T-helper 1 cell treated with Interleukin-12 subunit alpha and Interleukin-12 subunit beta and Interleukin-4 antibody, amounts not matched to agents 30 μg/mL and 1 μg/mL, for 36 hours (primary cell): ENCODE results near the gene TBC1D24.

Source experiments
- H3K27ac Mint-ChIP-seq: one replicate; pipeline ENCODE4 v1.8.0; 2021; ENCODE audit warnings: mild to moderate bottlenecking, mixed read lengths
- H3K27me3 Mint-ChIP-seq: one replicate; pipeline ENCODE4 v1.8.0; 2021; ENCODE audit warnings: low read depth, mixed read lengths
- H3K36me3 Mint-ChIP-seq: one replicate; pipeline ENCODE4 v1.8.0; 2021; ENCODE audit warnings: low read depth, mixed read lengths
- H3K4me1 Mint-ChIP-seq: one replicate; pipeline ENCODE4 v1.8.0; 2021; ENCODE audit warnings: low read depth, mixed read lengths
- H3K4me3 Mint-ChIP-seq: one replicate; pipeline ENCODE4 v1.8.0; 2021; ENCODE audit warnings: mild to moderate bottlenecking, moderate library complexity, mixed read lengths
- H3K9me3 Mint-ChIP-seq: one replicate; pipeline ENCODE4 v1.8.0; 2021; ENCODE audit warnings: mixed read lengths

Gene TBC1D24

DNA sequence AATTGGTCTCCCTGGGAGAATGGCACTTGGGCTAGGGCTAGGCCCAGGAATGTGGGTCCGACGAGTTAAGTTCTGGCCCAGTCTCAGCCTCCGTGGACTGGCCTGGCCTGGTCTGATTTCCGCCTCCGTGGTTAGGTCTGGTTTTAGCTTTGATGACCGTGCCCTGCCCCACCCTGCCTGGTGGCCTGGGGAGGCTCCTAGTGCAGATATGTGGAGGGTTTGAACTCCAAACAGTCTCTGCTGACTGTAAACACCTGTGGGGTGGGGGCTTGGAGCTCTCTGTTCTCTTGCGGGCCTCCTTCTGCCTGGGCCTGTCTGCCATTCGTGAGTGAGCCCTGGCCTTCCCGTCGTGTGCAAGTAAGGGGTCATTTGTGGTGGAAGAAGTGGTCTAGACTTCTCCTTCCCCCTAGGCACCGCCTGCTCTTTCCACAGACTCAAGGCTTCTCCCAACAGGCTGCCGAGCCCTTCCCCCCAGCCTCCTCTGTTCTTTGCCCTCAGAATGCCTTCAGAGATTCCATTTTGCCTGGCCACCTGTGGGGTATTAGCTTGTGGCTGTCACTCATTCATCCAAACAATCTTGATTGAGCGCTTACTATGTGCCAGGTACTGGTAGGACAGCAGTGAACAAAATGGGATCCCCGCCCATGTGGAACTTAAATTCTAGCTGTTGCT, 40.4 kb downstream of the TBC1D24 start:
- Mint-ChIP-seq H3K36me3 (peaks cover 9% of the 10 kb centered on the region), H3K4me3 (peak overlapping the region; percentile 87), H3K4me1 (peaks cover 49% of the 10 kb centered on the region), H3K27ac (peak overlapping the region; percentile 89), H3K27me3 (peaks cover 4% of the 10 kb centered on the region), H3K9me3 (no peaks in the 10 kb centered on the region)

DNA sequence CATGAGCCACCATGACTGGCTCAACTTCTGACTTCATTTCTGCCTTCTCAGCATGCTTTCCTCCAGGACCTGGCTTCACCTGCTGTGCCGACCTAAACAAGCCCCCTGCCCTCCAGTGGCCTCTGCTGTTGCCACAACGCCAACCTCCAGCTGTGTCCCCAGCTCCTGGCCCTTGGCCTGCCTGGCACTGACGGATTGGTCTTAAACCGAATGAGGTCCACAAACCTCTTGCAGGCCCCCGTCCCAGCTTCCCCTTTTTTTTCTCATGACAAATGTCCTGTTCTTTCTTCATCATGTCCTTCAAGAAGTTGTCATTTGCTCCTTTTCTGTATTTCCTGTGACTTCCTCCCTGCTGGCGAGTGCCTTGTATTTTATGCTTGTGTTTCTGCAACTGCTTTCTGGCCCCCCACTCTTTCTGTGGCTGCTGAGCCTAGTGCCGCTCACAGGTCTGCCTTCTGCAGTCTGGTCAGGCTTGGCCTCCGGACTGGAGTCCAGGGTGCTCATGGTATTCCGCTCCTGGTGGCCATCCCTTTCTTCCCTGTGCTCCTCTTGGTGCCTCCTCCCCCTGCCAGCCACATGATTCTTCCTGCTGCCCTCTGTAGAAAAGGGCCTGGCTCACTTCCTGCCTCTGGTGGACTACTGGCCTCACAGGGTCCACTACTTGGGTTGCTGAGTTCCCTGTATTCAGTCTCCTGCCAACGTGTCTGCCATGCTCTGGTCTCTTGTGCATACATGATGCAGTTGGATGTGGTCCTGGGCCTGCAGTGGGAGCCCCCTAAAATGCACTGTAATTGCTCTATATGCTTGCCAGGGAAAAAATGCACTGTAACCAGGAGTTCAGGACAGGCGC, 41.7 kb downstream of the TBC1D24 start:
- Mint-ChIP-seq H3K4me3 (peak overlapping the region; percentile 87), H3K9me3 (no peaks in the 10 kb centered on the region), H3K4me1 (peaks cover 55% of the 10 kb centered on the region), H3K27ac (peak overlapping the region; percentile 68), H3K27me3 (peaks cover 4% of the 10 kb centered on the region), H3K36me3 (peaks cover 9% of the 10 kb centered on the region)

DNA sequence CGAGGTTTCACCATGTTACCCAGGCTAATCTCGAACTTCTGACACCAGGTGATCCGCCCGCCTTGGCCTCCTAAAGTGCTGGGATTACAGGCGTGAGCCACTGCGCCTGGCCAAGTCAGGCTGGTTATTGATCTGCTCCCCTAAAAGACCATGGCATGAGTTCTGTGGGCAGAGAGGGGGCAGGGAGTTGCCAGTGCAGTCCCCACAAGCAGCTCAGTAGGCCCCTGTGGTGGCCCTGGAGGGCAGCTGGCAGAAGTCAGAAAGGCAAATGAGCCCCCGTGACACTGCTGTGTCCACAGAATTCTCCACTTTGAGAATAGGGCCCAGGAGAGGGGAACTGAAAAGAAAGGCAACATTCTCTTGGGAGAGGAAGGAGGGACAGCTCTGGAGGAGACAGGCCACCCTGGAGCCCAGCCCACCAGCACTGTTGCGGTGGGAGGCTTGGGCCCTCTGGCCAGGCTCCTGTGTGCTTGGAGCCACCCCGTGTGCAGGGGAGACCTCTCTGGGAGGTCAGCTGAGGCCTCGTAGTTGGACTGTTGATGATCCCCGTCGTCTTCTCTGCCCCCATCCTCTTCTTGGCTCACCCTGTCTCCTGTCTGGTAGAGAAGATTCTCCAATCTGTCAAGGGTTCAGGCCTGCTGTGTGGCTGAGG, 43.2 kb downstream of the TBC1D24 start:
- H3K27ac Mint-ChIP-seq: peak overlapping the region; percentile 14
- no peaks in the 10 kb centered on the region for H3K9me3 Mint-ChIP-seq
- H3K4me3 Mint-ChIP-seq: no peak overlapping the region
- H3K36me3 Mint-ChIP-seq: peaks cover 9% of the 10 kb centered on the region
- no peaks in the 10 kb centered on the region for H3K27me3 Mint-ChIP-seq
- H3K4me1 Mint-ChIP-seq: peaks cover 45% of the 10 kb centered on the region

DNA sequence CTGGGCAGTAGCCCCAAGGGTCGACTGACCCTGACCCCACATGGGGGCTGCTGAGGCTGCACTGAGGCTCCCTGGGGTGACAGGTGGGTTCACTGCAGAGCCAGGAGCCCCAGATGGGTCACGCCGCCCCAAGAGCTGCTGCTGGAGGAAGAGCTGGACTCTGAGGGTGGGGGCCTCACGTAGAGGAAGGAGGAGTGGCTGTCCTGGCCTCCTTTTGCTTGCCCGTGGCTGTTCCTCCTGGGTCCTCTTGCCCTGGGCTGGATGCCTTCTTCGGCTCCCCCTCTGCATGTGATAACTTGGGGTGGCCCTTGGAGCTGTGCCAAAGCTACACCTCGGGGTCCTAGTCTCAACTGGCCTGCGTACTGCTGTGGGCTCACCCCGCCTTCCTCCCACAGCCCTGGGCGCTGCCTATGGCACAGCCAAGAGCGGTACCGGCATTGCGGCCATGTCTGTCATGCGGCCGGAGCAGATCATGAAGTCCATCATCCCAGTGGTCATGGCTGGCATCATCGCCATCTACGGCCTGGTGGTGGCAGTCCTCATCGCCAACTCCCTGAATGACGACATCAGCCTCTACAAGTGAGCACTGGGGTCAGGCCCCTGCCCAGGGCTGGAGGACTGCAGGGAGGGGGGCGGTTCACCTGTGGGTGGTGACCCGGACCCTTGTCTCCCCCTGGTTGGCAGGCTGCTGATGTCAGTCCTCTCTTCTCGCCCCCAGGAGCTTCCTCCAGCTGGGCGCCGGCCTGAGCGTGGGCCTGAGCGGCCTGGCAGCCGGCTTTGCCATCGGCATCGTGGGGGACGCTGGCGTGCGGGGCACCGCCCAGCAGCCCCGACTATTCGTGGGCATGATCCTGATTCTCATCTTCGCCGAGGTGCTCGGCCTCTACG, 44.1 kb downstream of the TBC1D24 start:
- Mint-ChIP-seq H3K36me3 (peaks cover 14% of the 10 kb centered on the region), H3K27ac (peak overlapping the region; percentile 92), H3K4me1 (peaks cover 43% of the 10 kb centered on the region), H3K4me3 (peak overlapping the region; percentile 77), H3K9me3 (no peaks in the 10 kb centered on the region), H3K27me3 (no peaks in the 10 kb centered on the region)

DNA sequence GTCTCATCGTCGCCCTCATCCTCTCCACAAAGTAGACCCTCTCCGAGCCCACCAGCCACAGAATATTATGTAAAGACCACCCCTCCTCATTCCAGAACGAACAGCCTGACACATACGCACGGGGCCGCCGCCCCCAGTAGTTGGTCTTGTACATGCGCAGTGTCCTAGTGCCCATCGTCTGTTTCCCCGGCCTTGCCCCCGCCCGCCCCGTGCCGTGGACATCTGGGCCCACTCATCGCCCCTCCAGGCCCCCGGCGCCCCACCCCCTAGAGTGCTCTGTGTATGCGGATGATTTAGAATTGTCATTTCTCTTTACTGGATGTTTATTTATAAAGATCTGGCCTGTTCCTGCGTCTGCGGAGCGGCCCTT, 44.8 kb downstream of the TBC1D24 start:
- H3K9me3 Mint-ChIP-seq: no peaks in the 10 kb centered on the region
- H3K27ac Mint-ChIP-seq: peak overlapping the region; percentile 92
- H3K27me3 Mint-ChIP-seq: no peaks in the 10 kb centered on the region
- H3K36me3 Mint-ChIP-seq: peaks cover 21% of the 10 kb centered on the region
- peaks cover 45% of the 10 kb centered on the region for H3K4me1 Mint-ChIP-seq
- H3K4me3 Mint-ChIP-seq: peak overlapping the region; percentile 77

DNA sequence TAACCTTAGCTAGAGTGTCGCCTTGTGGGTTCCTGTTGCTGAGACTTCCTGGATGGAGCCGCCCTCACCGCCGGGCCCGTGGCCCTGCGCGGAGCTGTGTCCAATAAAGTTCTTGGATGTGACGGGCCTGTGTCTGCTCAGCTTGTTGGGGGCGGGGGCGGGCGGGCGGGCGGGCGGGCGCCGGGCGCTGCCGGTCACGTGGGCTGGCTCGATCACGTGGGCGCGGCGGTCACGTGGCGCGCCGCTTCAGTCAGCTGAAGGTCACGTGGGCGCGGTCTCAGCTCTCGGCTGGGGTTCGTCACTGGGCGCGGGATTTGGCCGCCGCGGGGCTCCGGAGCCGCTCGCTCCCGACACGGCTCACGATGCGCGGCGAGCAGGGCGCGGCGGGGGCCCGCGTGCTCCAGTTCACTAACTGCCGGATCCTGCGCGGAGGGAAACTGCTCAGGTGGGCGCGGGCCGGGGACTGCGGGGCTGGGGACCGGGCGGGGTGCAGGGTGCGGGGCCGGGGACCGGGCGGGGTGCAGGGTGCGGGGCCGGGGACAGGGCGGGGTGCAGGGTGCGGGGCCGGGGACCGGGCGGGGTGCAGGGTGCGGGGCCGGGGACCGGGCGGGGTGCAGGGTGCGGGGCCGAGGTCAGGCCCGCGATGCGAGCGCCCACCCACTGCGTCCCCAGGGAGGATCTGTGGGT, 45.3 kb downstream of the TBC1D24 start, which contains the start of gene AMDHD2:
AMDHD2 (plus strand) TSS at position 275 of the 687 bp plus-strand sequence; CDS start at position 363, 88 bp downstream.
- Mint-ChIP-seq H3K4me3 (peak within 1 kb of the TSS; percentile 85), H3K36me3 (peaks cover 23% of the 10 kb centered on the region)

DNA sequence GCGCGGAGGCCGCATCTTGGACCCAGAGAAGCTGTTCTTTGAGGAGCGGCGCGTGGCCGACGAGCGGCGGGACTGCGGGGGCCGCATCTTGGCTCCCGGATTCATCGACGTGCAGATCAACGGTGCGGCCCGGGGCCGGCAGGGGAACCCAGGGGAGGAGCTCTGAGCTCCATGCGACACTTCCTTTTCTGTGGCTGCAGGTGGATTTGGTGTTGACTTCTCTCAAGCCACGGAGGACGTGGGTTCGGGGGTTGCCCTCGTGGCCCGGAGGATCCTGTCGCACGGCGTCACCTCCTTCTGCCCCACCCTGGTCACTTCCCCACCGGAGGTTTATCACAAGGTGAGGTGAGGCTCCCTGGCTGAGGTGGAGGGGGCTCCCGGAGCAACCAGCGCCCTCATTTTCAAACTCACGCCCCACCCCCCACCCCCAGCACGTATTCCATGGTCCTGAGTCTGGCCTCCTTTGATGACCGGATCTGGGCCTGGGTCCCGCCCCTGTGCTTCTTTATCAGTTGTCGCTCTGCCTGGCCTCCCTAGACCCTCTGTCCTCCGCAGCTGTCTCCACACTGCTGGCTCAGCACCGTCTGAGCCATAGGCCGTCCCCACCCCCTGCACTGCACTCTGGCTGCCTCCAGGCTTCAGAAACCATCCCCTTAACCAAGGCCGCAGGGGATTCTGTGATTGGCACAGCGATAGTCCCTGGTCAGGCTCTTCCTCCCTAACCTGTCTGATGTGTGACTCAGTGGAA, 46.0 kb downstream of the TBC1D24 start:
- Mint-ChIP-seq H3K36me3 (peaks cover 18% of the 10 kb centered on the region), H3K27ac (peak overlapping the region; percentile 92), H3K27me3 (no peaks in the 10 kb centered on the region), H3K4me3 (peak overlapping the region; percentile 85), H3K4me1 (peaks cover 34% of the 10 kb centered on the region), H3K9me3 (no peaks in the 10 kb centered on the region)

More for the DNA sequence above, 45.3 kb downstream of the TBC1D24 start, which contains the start of gene AMDHD2:
- Mint-ChIP-seq H3K4me1 (peaks cover 41% of the 10 kb centered on the region), H3K9me3 (no peaks in the 10 kb centered on the region), H3K27me3 (no peaks in the 10 kb centered on the region), H3K27ac (peak within 1 kb of the TSS; percentile 92)

DNA sequence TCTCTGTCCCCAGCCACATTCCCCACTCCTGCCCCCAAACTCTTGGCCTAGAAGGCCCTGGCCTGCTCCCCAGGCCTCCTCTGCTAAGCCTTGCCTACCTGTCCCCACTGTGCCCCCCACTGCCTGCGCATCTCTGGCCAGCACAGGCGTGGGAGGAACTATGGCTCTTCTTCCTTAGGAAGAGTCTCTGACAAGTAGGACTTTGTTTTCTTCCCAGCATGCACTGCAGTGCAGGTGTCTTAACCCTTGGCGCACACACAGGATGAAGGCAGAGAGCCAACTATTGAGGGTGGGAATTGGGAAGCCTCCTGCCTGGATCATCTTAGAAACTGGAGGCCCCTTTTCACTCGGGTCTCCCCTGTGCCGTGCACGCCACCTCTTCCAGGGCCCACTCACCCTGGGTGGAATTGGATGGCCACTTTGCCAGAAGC, 48.9 kb downstream of the TBC1D24 start:
- no peak overlapping the region for H3K27ac Mint-ChIP-seq
- peaks cover 20% of the 10 kb centered on the region for H3K36me3 Mint-ChIP-seq

DNA sequence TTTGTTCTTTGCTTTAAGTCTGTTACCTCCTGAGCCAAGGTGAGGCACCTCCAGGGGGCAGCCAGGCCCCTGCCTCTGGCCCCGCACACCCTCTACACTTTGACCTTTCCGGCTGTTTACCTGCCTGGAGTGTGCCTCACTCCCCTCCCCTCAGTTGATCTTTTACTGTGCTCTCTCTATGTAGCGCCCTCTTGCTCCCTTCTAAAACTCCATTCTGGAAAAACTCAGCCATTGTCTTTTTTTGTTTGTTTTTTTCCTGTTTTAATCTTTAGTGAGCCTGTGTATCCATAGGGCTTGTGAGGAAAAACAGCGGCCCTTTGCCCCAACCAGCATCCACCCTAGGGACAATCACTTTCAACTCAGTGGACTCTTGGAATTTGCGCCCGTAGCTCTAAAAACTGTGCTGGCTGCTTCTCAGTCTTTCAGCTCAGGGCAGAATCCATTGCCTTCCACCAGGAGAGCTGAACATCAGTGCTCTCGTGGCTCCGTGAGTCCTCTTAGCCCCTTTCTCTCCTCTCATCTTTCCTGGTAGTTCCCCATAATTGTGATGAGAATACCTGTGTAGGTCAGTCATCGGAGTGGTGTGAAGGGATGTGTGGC, 49.5 kb downstream of the TBC1D24 start:
- H3K36me3 Mint-ChIP-seq: peaks cover 20% of the 10 kb centered on the region
- H3K4me3 Mint-ChIP-seq: no peak overlapping the region
- no peaks in the 10 kb centered on the region for H3K27me3 Mint-ChIP-seq
- H3K4me1 Mint-ChIP-seq: peaks cover 16% of the 10 kb centered on the region
- no peaks in the 10 kb centered on the region for H3K9me3 Mint-ChIP-seq
- H3K27ac Mint-ChIP-seq: peak overlapping the region; percentile 59

More for the DNA sequence above, 48.9 kb downstream of the TBC1D24 start:
- Mint-ChIP-seq H3K4me3 (no peak overlapping the region), H3K9me3 (no peaks in the 10 kb centered on the region), H3K27me3 (no peaks in the 10 kb centered on the region), H3K4me1 (peaks cover 19% of the 10 kb centered on the region)

DNA sequence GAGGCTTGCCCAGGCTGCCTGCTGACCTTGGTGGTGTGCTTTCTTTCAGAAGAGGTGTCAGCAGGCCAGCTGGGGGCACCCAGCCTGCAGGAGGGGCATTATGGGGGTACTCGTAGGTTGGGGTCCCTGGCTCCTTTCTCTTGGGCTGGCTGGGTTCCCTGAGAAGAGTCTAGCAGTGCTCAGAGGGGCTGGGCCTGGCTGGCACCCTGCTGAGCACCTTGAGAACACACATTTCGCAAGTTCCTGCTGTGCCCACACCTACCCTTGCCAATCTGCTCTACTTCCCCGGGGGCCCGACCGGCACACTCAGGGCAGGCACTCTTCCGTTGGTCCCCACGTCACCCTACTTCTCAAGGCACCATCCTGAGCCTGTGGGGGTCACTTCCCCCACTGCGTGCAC, 51.2 kb downstream of the TBC1D24 start:
- no peak overlapping the region for H3K27ac Mint-ChIP-seq
- peaks cover 21% of the 10 kb centered on the region for H3K36me3 Mint-ChIP-seq

DNA sequence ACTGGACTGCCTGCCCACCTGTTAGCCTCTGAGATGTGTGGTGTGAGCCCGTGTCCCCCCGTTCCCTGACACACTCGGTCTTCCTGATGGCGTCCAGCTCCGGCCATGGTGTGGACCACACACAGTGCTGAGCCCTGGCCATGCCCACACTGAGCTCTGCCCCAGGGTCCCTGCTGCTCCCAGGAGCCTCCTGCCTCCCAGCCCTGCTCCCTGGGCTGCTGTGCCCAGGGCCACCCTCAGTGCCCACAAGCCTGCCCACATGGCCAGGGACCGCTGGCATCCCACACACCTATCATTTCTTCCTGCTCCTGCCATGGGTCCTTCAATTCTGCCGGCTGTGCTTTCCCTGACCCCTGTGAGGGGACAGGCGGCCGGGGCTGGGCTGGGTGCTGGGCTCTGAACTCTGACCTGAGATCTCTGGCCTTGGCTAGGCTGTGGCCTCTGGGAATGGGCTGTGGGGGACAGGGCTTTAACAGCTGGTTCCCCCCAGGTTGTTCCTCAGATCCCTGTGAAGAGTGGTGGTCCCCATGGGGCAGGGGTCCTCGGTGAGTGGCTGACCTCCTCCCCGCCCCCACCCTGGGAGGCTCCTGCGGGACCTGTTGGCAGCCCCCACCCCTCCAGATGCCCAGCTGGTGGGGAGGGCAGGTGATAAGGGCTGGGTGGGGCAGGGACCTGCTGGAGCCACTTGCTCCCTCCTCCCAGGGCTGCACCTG, 52.3 kb downstream of the TBC1D24 start:
- H3K36me3 Mint-ChIP-seq: peaks cover 21% of the 10 kb centered on the region

More for the DNA sequence above, 51.2 kb downstream of the TBC1D24 start:
- Mint-ChIP-seq H3K4me1 (peaks cover 9% of the 10 kb centered on the region), H3K27me3 (no peaks in the 10 kb centered on the region), H3K4me3 (no peak overlapping the region), H3K9me3 (no peaks in the 10 kb centered on the region)

DNA sequence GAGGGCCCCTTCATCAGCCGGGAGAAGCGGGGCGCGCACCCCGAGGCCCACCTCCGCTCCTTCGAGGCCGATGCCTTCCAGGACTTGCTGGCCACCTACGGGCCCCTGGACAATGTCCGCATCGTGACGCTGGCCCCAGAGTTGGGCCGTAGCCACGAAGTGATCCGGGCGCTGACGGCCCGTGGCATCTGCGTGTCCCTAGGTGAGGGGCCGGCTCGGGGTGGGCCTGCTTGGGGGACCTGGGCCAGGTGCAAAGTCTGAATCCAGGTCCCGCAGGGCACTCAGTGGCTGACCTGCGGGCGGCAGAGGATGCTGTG, 52.8 kb downstream of the TBC1D24 start:
- Mint-ChIP-seq H3K4me3 (no peak overlapping the region), H3K27me3 (no peaks in the 10 kb centered on the region), H3K9me3 (no peaks in the 10 kb centered on the region), H3K36me3 (peaks cover 21% of the 10 kb centered on the region), H3K27ac (no peak overlapping the region), H3K4me1 (peaks cover 15% of the 10 kb centered on the region)

More for the DNA sequence above, 52.3 kb downstream of the TBC1D24 start:
- Mint-ChIP-seq H3K4me1 (peaks cover 11% of the 10 kb centered on the region), H3K4me3 (no peak overlapping the region), H3K27ac (no peak overlapping the region), H3K9me3 (no peaks in the 10 kb centered on the region), H3K27me3 (no peaks in the 10 kb centered on the region)
